NT2/D1 (cell line): ENCODE results near the gene CCL24.

Experiments used
- YY1 ChIP-seq: IDR thresholded peaks from 2 replicates; pipeline ENCODE4 v1.6.1; 2011; ENCODE audit not compliant: insufficient read length, insufficient read depth
- ZNF274 ChIP-seq: IDR thresholded peaks from 2 replicates; pipeline ENCODE4 v1.6.1; 2011; ENCODE audit warnings: mild to moderate bottlenecking, low read depth, low read length

GRCh38 chr7:75813084-75813483 lies 522 bp downstream of the CCL24 start:
- TF ChIP-seq YY1 (no peak), ZNF274 (no peak)
